Osteoblast (primary cell): ENCODE results near the gene UFD1. TPM values are rescaled to one million over a fixed set of nuclear protein-coding genes. Genes with fewer than 3 reads are reported as not detected.
A peak's percentile ranks its signal among the peaks of the same experiment; 100 is the strongest.

Experiments used
- DNase-seq: peaks from one replicate; pipeline ENCODE4 v3.0.0; 2011; ENCODE audit warnings: low spot score, mixed read lengths; ENCODE audit not compliant: insufficient read length; ENCODE audit errors: missing footprints
- H2AFZ ChIP-seq: 2 replicates; pipeline ENCODE4 v1.6.0; 2011; ENCODE audit warnings: mild to moderate bottlenecking, low read length
- H3K27ac ChIP-seq: 2 replicates; pipeline ENCODE4 v1.5.1; 2011; ENCODE audit warnings: mild to moderate bottlenecking, low read depth, low read length, moderate library complexity
- H3K27me3 ChIP-seq: 2 replicates; pipeline ENCODE4 v1.6.0; 2012; ENCODE audit warnings: mild to moderate bottlenecking, control low read depth, inconsistent platforms, low read length, moderate library complexity; ENCODE audit not compliant: insufficient read depth
- H3K36me3 ChIP-seq: 2 replicates; pipeline ENCODE4 v1.5.1; 2011; ENCODE audit warnings: mild to moderate bottlenecking, low read length, control low read depth, moderate library complexity; ENCODE audit not compliant: insufficient read depth
- H3K4me1 ChIP-seq: 2 replicates; pipeline ENCODE4 v1.5.1; 2011; ENCODE audit warnings: mild to moderate bottlenecking, low read length, control low read depth, moderate library complexity; ENCODE audit not compliant: insufficient read depth
- H3K4me2 ChIP-seq: 2 replicates; pipeline ENCODE4 v1.6.0; 2011; ENCODE audit warnings: mild to moderate bottlenecking, low read length; ENCODE audit not compliant: insufficient read depth
- H3K4me3 ChIP-seq: fragments of 200-600 bp; sonication (generic); 3 replicates; pipeline ENCODE4 v1.5.1; 2012; ENCODE audit warnings: mild to moderate bottlenecking, low read length, inconsistent platforms; ENCODE audit not compliant: insufficient read depth
- H3K79me2 ChIP-seq: 2 replicates; pipeline ENCODE4 v1.6.0; 2012; ENCODE audit warnings: mild to moderate bottlenecking, low read length, control low read depth, inconsistent platforms; ENCODE audit not compliant: insufficient read depth
- H3K9me3 ChIP-seq: 2 replicates; pipeline ENCODE4 v1.5.1; 2011; ENCODE audit warnings: low read depth, low read length, control low read depth
- H4K20me1 ChIP-seq: 2 replicates; pipeline ENCODE4 v1.6.0; 2012; ENCODE audit warnings: mild to moderate bottlenecking, low read length, control low read depth; ENCODE audit not compliant: insufficient read depth
- CTCF ChIP-seq: IDR thresholded peaks from 2 replicates; pipeline ENCODE4 v1.5.1; 2011; ENCODE audit warnings: mild to moderate bottlenecking, low read depth, low read length, moderate library complexity; ENCODE audit errors: extremely low read depth
- total RNA-seq: library from RNA; depleted of rRNA; stranded (reverse); fragments of >200 nt; gene quantifications from 2 replicates; pipeline ENCODE4 v1.2.3, GENCODE V29; 2012

Gene UFD1
- total RNA-seq, 1 donor, result 56.8 TPM

- Histone ChIP-seq H3K36me3 (no peaks in the 10 kb centered on the region), H3K9me3 (no peaks in the 10 kb centered on the region)
Observed at GRCh38 chr22:19498154-19498865, 19.3 kb upstream of the UFD1 start.

GRCh38 chr22:19497245-19497644 lies 18.3 kb upstream of the UFD1 start:
- peaks cover 10% of the 10 kb centered on the region for H3K4me1 ChIP-seq
- H3K27ac ChIP-seq, result peak overlapping the region; percentile 85
- no peaks in the 10 kb centered on the region for H3K27me3 ChIP-seq
- peak overlapping the region; percentile 59 for H3K4me2 ChIP-seq
- no peaks in the 10 kb centered on the region for H4K20me1 ChIP-seq
- DNase-seq, result peak; percentile 88
- TF ChIP-seq CTCF, result no peak
- no peaks in the 10 kb centered on the region for H3K9me3 ChIP-seq
- peak overlapping the region; percentile 10 for H3K4me3 ChIP-seq
- H2AFZ ChIP-seq, result peak overlapping the region; percentile 98
- H3K36me3 ChIP-seq, result no peaks in the 10 kb centered on the region
- no peaks in the 10 kb centered on the region for H3K79me2 ChIP-seq

More at GRCh38 chr22:19498154-19498865, 19.3 kb upstream of the UFD1 start:
- H3K79me2 ChIP-seq, result no peaks in the 10 kb centered on the region
- H3K4me2 ChIP-seq, result no peak overlapping the region
- no peak overlapping the region for H3K4me3 ChIP-seq
- H4K20me1 ChIP-seq, result no peaks in the 10 kb centered on the region
- DNase-seq, result peak; percentile 45
- no peaks in the 10 kb centered on the region for H3K27me3 ChIP-seq
- peaks cover 10% of the 10 kb centered on the region for H3K4me1 ChIP-seq
- H3K27ac ChIP-seq, result no peak overlapping the region
- no peak overlapping the region for H2AFZ ChIP-seq
- no peak for TF ChIP-seq CTCF

GRCh38 chr22:19496324-19496630 lies 17.3 kb upstream of the UFD1 start:
- no peaks in the 10 kb centered on the region for H3K79me2 ChIP-seq
- no peak overlapping the region for H3K4me3 ChIP-seq
- no peaks in the 10 kb centered on the region for H4K20me1 ChIP-seq
- H3K36me3 ChIP-seq, result no peaks in the 10 kb centered on the region
- no peaks in the 10 kb centered on the region for H3K27me3 ChIP-seq
- no peak for TF ChIP-seq CTCF
- no peak overlapping the region for H2AFZ ChIP-seq
- no peak for DNase-seq
- peaks cover 10% of the 10 kb centered on the region for H3K4me1 ChIP-seq
- H3K27ac ChIP-seq, result peak overlapping the region; percentile 85
- no peak overlapping the region for H3K4me2 ChIP-seq
- H3K9me3 ChIP-seq, result no peaks in the 10 kb centered on the region

GRCh38 chr22:19495562-19496323 lies 16.8 kb upstream of the UFD1 start:
- no peak overlapping the region for H3K27ac ChIP-seq
- DNase-seq, result peak; percentile 47
- H2AFZ ChIP-seq, result no peak overlapping the region
- no peaks in the 10 kb centered on the region for H3K9me3 ChIP-seq
- H4K20me1 ChIP-seq, result no peaks in the 10 kb centered on the region
- no peaks in the 10 kb centered on the region for H3K27me3 ChIP-seq
- no peaks in the 10 kb centered on the region for H3K79me2 ChIP-seq
- no peak overlapping the region for H3K4me2 ChIP-seq
- no peak overlapping the region for H3K4me3 ChIP-seq
- no peaks in the 10 kb centered on the region for H3K36me3 ChIP-seq
- peak; percentile 46 for TF ChIP-seq CTCF
- peaks cover 10% of the 10 kb centered on the region for H3K4me1 ChIP-seq
